Activated CD4-positive, alpha-beta T cell treated with anti-CD3 and anti-CD28 coated beads, Interleukin-2, Interleukin-6, amounts not matched to agents 100 ng/mL and 50 ng/mL, durations not matched to agents 16 hours and 8 hours (primary cell): ENCODE results near the gene PCP2.
A peak's percentile ranks its signal among the peaks of the same experiment; 100 is the strongest.

ENCODE experiments used
- DNase-seq: peaks from one replicate; pipeline ENCODE4 v3.0.0-alpha.2; 2020

The PCP2 gene

DNA sequence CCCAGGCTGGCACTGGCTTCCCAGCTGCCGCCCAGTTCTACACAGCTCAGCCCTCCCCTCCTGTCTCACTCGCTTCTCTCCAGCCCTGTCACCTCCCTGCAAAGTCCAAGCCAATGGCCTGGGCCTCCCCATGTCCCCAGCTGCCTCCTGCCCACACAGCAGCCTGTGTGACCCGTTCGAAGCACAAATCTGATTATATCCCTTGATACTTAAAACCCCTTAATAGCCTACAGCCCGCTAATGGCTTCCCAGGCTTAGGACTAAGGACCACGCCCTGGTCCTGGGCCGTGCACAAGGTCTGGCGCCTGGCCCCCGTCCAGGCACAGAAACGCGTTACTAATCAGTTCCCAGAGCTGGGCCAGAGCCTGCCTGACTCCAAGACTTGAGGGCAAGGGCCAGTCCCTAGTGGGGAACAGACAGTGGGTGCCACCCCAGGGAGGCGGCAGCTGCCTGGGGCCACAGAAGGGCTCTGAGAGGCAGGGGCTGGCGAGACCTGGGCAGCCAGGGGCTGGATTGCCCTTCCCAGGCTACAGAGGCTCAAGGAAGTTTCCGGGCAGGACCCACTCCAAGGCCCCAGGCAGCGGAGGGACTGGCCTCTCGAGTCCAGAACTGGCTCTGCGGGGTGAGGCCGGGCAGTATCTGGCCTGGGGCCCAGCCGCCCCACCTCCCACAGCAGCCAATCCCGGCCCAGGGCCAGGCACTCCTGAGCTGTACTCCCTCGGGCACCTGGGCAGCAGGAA lies 14.6 kb downstream of the PCP2 start:
- no peak for DNase-seq

DNA sequence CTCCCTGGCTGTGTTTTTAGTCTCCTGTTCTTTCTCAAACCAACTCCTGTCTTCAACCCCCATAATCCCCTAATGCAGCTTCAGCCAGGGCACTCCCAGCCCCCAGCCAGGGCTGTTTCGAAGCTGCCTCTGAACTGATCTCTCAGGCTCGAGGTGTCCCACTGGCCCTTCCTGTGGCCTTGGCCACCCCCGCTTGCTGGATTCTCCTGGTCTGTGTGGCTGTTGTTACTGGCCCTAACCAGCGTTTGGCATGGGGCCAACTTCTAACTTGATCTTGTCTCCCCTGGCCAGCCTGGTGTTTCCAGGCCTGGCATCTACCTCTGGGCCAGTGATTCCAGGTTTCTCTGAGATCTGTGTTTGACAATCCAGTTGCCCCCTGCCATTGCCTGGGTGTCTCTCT lies 15.2 kb downstream of the PCP2 start:
- DNase-seq, result no peak

DNA sequence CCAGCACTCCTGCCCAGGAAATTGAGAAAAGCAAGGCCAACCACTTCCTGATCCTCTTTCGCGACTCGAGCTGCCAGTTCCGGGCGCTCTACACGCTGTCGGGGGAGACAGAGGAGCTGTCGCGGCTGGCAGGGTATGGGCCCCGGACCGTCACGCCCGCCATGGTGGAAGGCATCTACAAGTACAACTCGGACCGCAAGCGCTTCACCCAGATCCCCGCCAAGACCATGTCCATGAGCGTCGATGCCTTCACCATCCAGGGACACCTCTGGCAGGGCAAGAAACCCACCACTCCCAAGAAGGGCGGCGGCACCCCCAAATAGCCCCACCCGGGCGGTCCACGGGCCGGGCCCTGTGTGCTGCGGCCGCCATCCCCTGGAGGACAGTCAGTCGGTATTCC lies 15.8 kb downstream of the PCP2 start:
- no peak for DNase-seq

DNA sequence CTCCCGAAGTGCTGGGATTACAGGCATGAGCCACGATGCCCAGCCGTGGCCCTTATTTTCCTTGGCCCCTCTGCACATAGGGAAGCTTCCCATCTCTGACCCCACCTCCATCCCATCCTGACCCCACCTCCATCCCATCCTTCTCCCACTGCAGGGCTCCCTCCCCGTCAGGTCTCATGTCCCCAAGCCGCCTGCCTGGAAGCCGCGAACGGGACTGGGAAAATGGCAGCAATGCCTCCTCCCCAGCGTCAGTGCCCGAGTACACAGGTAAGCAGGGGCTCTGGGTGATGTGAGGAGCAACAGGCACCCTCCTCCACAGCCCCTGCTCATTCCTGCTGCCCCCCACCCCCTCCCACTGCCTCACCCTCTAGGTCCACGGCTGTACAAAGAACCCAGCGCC lies 16.3 kb downstream of the PCP2 start:
- no peak for DNase-seq

DNA sequence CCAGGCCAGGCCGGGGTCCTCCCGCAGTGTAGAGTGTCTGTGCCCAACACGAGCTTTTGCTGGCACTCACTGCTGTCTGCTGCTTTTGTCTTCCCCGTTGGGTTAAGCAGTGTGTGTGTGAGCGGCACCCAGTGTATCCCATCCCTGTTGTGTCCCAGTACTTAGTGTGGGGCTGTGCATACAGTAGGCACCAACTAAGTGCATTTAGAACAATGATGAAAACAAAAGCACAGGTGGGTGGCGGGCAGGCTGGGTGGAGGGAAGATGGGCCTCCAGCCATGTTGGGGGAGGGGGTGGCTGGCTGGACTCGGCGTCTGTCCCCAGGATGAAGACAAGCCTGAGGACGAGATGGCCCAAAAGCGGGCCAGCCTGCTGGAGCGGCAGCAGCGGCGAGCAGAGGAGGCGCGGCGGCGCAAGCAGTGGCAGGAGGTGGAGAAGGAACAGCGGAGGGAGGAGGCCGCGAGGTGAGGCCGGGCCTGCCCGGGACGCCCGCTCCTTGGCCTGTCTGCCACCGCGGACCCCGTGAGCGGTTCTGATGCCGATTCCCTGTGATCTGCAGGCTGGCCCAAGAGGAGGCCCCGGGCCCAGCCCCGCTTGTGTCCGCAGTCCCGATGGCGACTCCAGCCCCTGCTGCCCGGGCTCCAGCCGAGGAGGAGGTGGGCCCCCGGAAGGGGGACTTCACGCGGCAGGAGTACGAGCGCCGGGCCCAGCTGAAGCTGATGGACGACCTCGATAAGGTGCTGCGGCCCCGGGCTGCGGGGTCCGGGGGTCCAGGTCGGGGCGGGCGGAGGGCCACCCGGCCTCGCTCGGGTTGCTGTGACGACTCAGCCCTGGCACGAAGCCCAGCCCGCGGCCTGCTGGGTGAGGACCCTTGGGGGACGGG lies 18.4 kb downstream of the PCP2 start:
- DNase-seq, result no peak

GRCh38 chr19:7612282-7613274 lies 20.9 kb downstream of the PCP2 start:
- no peak for DNase-seq

- DNase-seq, result no peak
Measured at GRCh38 chr19:7611541-7612279, 21.8 kb downstream of the PCP2 start.

- DNase-seq, result no peak
Measured at GRCh38 chr19:7610491-7611240, 22.9 kb downstream of the PCP2 start.

DNA sequence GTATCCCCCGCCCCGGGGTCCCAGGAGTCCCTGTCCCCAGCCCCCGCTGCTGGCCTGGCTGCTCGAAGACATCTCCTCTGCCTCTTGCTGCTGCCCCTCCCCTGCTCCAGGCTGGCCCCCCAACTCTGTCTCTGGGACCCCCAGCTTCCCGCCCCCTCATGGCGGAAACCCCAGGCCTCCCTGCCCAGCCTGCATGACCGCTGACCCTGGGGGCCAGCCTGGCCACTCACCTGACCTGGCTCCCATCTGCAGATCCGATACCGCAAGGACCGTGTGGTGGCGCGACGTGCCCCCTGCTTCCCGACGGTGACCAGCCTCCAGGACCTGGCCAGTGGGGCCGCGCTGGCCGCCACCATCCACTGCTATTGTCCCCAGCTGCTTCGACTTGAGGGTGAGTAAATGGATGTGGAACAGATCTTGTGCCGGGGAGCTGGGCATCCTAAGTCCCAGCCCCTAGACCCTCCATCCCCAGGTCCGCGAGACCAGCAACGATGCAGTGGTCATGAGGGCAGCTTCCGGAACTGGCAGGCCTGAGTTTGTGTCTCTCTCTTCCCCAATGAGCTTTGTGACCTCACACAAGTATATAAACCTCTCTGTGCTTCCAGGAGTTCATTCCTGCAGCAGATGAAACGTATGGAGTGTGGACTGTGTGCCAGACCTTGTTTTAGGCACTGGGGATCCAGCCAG lies 25.5 kb downstream of the PCP2 start:
- no peak for DNase-seq

- DNase-seq, result no peak
Measured at GRCh38 chr19:7607212-7607873, 26.2 kb downstream of the PCP2 start.

DNA sequence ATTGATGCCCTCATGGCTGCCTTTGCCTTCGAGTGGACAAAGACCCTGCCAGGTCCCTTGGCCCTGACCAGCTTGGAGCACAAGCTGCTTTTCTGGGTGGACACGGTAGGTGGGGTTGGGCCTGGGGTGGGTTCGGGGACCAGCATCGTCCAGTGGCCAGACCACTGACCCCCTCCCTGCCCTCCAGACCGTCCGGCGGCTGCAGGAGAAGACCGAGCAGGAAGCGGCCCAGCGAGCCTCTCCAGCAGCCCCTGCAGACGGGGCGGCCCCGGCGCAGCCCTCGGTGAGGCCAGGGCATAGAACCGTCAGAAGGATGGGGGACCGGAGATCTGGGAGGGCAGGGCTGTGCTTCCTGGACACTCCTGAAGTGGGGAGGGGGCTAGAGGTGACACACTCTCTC lies 27.2 kb downstream of the PCP2 start:
- no peak for DNase-seq

DNA sequence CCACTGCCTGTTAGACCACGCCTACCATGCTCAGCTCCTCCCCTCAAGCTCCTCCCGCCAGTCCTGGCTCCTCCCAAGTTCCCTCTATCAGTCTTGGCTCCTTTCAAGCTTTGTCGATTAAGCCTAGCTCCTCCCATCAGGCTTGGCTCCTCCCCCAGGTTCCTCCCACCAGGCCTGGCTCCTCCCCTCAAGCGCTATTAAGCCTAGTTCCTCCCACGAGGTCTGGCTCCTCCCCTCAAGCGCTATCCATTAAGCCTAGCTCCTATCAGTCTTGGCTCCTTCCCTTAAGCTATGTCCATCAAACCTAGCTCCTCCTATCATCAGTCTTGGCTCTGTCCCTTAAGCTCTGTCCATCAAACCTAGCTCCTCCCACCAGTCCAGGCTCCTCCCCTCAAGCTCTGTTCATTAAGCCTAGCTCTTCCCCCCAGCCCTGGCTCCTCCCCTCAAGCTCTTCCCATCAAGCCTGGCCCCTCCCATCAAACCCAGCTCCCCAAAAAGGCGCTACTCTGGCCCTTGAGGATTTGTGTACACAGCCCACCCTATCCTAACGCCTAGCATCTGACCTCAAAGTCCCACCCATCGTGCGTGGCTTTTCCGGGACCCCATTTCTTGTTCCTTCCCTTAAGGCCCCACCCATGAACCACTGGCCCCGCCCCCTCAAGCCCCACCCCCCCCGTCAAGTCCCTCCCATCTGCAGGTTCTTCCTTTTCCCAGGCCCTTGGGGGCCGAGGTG lies 27.9 kb downstream of the PCP2 start:
- peak; percentile 51 for DNase-seq

GRCh38 chr19:7603919-7604318 lies 29.6 kb downstream of the PCP2 start:
- no peak for DNase-seq

GRCh38 chr19:7602935-7603497 lies 30.5 kb downstream of the PCP2 start:
- no peak for DNase-seq

GRCh38 chr19:7602240-7602934 lies 31.1 kb downstream of the PCP2 start:
- DNase-seq, result no peak

- DNase-seq, result no peak
Measured at GRCh38 chr19:7600721-7601120, 32.8 kb downstream of the PCP2 start.

DNA sequence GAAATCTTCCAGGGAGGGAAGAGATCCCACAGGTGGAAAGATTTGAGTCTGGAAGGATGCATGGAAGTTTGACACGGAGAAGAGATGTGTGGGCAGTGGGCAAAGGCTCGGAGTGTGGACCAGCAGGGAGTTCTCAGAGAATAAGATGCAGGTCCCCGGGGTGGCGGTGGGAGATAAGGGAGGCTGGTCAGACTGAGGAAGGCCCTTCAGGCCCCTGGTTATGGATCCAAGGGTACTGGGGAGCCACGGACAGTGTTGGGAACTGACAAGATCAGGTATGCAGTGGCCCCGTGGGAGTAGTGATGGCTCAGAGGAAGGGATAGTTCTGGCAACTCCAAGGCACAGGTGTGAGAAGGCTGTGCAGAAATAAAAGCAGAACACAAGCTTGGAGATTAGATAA lies 35.3 kb downstream of the PCP2 start:
- DNase-seq, result no peak

GRCh38 chr19:7597689-7598088 lies 35.8 kb downstream of the PCP2 start:
- no peak for DNase-seq
